Measurements from ENCODE around the gene SWSAP1.

Gene SWSAP1

DNA sequence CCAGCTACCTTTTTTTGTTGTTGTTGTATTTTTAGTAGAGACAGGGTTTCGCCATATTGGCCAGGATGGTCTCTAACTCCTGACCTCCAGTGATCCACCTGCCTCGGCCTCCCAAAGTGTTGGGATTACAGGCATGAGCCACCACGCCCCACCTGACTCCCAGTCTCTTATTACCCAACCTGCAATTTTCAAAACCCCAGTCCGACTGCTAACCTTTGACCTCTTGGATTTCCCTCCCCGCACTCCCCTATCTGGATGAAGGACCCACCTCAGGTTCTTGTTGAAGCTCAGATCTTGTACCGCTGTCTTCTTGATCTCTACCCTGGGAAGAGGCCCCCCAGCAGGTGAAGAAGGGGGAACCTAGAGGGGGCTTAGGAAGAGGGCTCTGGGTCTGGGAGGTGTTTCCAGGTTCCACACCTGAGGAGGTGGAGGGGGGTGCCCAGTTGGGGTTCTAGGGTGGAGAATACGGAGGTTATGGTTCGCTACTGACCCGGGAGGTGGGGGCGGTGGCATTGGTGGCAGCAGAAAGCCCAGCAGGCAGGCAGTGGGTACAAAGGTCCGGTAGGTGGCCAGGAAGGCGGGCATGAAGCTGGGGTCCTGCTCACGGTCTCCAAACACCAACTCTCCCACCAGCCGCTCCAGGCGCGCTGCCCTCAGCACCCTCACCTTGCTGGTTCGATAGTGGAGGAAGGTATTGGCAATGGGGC is 42.0 kb downstream of the SWSAP1 start:
- no peak for DNase-seq

DNA sequence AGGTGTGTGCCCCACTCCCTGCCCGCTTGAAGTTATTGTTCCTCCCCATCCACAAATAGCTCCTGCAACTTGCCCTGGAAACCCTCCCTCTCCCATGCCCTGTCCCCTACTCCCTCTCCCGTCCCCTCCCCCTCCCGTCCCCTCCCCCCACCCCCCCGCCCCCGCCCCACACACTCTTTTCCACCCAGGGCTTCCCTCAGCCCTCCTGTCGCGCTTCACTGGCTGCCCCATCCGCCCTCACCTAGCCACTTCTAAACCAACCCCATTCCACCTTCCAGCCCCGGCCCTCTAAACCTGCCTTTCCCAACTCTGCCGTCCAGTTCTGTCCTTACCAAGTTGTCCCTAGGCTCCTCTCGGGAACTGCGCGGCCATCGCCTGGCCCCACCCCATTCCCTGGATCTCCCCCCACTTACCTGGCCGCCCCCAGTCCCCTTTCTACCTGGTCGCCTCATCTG is 43.7 kb downstream of the SWSAP1 start:
- no peak for DNase-seq

DNA sequence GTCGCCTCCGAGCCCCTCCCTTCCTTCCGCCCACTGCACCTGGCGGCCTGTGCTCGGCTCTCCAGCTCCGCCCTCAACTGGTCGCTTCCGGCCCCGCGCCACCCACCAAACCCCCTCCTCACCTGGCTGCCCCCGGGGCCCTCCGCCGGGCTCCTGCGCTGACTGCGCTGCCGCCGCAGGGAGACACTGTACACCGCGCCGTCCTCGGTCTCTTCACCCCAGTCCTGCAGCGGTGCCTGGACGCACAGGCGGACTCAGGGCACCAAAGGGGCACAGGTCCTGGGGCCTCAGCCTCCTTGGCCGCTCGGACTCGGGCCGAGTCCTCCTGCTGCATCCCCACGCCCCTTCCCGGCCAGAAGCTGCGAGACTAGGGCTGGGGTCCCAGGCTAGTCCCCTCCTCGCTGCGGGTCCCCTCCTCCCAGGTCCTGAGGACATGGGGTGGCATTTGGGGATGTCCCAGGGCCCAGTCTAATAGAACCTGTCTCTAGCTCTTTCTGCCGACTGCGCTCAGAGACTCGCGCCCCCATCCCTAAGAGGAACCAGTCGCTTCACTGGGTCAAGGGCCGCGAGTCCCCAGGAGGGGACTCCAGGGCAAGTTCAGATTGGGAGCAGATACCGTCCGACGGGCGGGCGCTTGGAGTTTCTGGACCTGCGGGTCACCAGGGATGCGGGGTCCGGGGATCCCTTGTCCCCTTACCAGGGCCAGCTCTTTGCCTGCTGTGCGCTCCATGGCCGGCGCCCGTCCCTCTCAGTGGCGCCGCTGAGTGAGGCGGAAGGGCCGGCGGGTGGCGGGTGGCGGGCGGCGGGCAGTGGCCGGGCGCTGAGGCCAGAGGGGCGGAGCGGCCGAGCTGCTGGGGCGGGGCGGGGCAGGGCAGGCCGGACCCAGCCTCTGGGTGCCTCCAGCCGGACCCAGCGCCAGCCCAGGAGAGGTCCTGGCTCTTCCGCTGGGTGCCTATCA is 44.4 kb downstream of the SWSAP1 start, which contains the start of gene RGL3:
RGL3 (minus strand) TSS at position 766 of the 958 bp plus-strand sequence; CDS start at position 730, 36 bp downstream.
- no peak for DNase-seq

DNA sequence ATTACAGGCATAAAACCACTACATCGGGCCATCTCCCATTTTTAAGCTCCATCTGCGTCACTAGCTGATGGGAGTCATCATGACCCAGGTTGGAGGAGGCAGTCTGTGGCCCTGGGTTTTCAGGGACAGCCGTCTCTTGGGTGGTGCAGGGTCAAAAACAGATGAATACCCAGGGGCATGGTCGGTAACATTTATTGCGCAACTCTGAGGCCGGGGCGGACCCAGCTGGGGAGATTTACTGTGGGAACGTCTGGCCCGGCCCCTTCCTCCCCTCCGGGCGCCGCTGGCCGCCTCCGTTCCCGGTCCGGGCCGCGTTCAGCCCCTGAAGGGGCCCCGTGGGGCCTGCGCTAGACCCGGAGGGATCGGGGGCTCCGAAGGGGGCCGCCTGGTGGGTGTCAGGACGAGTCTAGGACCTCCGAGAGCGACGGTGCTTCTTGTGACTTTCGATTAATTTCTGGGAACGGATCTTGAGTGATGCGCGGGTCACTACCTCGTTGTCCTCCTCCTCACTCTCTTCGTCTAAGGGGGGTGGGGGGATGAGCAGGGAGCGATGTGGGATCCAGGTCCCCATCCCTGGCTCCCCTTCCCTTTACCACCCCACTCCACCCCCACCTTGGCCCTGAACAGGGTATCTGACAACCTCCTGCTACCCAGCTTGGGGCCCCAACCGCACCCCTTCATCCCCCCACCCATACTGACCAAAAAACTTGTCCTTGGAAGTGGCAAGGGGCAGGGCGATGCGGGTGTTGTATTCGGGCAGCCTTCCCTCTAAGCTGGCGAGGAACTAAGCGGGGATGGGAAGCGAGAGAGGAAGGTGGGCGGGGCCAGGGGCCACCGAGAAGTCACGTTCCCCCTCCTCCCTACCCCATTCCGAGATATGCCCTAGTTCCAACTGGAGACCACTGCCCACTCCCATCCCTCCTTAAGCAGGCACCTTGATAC is 46.2 kb downstream of the SWSAP1 start:
- no peak for DNase-seq

DNA sequence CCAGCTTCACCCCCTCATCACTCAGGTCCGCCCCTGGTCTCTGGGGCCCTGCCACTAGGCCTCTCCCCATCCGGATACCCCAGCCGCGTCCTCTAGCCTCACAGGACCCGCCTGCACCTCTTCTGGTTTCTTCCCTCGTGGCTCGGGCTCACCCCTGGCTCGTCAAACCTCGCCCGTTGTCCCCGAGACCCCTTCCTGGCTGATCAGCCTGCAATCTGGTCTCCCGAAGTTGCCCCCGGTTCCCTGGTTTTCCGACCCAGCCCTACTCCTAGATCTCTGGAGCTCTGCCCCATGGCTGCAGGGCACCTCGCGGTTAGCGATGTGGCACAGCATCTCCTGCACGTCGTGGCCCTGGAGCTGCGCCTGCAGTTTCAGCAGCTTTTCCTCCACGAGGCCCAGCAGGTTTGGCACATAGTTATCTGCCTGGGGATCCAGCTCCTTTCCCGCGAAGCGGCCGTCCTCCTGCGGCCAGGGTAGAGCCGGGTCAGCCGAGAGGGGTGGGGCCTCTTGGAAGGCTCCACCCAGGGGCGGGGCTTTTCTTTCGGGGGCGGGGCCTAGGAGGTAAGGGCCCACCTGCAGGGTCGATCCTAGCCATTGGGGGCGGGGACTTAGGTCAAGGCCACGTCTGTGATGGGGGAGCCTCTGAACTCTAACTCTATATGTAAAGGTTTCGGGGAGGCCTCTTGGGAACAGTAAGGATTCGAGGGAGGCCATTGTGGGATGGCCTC is 47.1 kb downstream of the SWSAP1 start:
- DNase-seq: no peak

DNA sequence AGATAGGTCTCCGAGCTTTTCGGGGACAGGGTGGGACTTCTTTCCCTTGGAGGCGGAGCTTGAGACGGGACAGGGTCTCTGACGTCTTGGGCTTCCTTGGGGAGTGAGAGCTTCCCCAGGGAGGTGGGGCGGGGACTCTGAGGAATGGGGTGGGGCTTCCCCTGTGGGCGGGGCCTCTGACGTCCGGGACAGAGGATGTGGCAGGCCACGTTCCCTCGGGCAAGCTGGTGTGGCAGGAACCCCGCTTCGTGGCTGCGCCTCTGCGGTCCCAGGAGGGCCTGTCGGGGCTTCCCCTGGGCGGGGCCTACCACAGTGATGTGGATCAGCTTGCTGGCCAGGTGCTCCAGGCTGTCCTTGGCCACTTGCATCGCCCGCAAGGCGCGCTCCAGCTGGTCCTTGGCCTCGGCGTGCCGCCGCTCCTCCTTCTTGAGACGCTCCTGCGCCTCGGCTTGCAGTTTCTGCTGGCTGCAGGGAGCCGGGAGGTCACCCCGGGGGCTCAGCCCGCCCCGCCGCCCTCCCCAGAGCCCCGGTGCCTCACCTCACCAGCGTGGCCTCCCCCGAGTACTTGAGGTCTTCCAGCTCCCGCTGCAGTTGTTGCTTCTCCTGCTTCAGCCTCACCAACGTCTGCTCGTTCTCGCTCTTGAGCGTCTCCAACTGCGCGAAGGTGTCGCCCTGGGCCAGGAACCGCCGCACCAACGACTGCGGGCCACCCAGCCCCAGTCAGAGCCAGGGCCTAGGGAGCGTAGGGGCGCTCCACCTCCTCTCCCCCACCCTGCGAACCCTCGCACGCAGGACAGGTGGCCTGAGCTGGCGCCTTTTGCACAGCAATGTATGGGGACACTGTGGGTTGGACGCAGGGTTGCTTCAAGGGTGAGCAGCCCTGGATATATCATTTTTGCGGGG is 47.9 kb downstream of the SWSAP1 start:
- no peak for DNase-seq

DNA sequence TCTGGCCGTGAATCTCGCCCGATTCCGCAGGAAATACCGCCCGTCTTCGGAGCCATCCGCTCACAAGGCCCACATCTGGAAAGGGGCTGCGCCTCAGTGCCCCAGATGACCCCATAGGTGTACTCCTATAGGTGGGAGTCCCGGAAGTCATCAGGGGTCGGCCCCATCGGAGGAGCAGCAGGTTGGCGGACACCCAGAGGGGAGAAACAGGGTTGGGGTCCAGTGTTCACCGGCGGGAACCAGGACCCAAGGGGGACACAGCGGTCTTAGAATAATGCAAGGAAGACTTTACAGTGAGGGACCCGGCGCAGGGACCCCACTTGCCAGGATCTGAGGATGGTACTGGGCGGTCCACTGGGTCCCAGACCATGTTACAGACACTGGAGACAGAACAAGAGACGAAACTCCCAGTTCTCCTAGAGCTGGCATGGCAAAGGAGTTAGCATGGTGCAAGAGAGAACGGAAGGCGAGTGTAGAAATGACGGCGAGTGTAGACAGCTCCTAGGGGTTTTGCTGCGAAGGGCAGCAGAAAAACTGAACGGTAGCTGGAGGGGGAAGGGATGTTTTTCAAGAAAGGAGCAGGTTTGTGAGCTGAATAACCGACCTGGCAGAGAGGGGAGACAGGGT is 48.8 kb downstream of the SWSAP1 start:
- no peak for DNase-seq

DNA sequence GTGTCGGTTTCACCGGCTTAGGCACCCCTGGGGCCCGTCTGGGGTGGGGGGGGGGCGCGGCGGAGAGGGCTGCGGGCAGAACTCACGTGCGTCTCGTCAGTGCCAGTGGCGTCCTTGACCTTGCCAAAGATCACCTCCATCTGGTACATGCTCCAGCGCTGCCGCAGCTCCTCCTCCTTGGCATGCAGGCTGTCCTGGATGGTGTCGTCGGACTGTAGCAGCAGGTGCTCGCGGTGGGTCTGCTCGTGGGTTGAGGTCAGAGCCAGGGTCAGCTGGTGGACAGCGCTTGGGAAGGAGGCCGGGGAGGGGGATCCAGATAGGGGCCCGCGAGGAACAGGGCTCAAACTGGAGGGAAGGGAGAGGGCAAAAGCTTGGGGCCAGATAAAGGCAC is 49.3 kb downstream of the SWSAP1 start:
- DNase-seq: no peak
